ENCODE data around the gene SCMH1.
"Not testable (repeated sequence)": the region's sequence is repeated elsewhere in the genome, so short reads cannot be mapped to it uniquely, and the experiment has no call there.

The SCMH1 gene

GRCh38 chr1:41135196-41135947, 106.7 kb downstream of the SCMH1 start:
- Histone ChIP-seq H3K79me2 (ENCODE audit: low read length) (no peaks in the 10 kb centered on the region), H3K4me3 (ENCODE audit: low read length) (no peak overlapping the region), H3K27me3 (ENCODE audit: low read depth, low read length) (no peaks in the 10 kb centered on the region), H3K27ac (ENCODE audit: low read length) (no peak overlapping the region), H2AFZ (ENCODE audit: low read depth, low read length) (no peak overlapping the region), H3K4me1 (ENCODE audit: low read length) (peaks cover 5% of the 10 kb centered on the region), H3K36me3 (replicated peaks; ENCODE audit: low read depth, low read length) (peaks cover 22% of the 10 kb centered on the region), H4K20me1 (ENCODE audit: insufficient read depth, low read length) (no peaks in the 10 kb centered on the region), H3K4me2 (ENCODE audit: low read length) (no peak overlapping the region), H3K9ac (ENCODE audit: low read length) (no peak overlapping the region), H3K9me3 (ENCODE audit: insufficient read depth, low read length) (no peaks in the 10 kb centered on the region)
- TF ChIP-seq EZH2phosphoT487 (IDR thresholded peaks at IDR 0.05; ENCODE audit: low read depth) (no peak), CTCF (IDR thresholded peaks at IDR 0.05; ENCODE audit: low read depth, low read length) (no peak)

- not testable (repeated sequence) for H3K79me2 ChIP-seq (ENCODE audit: low read length); H3K4me2 ChIP-seq (ENCODE audit: low read length); H3K27ac ChIP-seq (ENCODE audit: low read length); H3K4me3 ChIP-seq (ENCODE audit: low read length); H3K27me3 ChIP-seq (ENCODE audit: low read depth, low read length); H3K4me1 ChIP-seq (ENCODE audit: low read length); H2AFZ ChIP-seq (ENCODE audit: low read depth, low read length); H4K20me1 ChIP-seq (ENCODE audit: insufficient read depth, low read length); H3K9me3 ChIP-seq (ENCODE audit: insufficient read depth, low read length); H3K9ac ChIP-seq (ENCODE audit: low read length)
- H3K36me3 ChIP-seq (replicated peaks; ENCODE audit: low read depth, low read length): peaks cover 19% of the 10 kb centered on the region
Measured at GRCh38 chr1:41134325-41134724, 107.8 kb downstream of the SCMH1 start.

GRCh38 chr1:41122851-41123518, 119.1 kb downstream of the SCMH1 start:
- Histone ChIP-seq H3K36me3 (replicated peaks; ENCODE audit: low read depth, low read length) (peaks cover 2% of the 10 kb centered on the region), H3K27ac (ENCODE audit: low read length) (no peak overlapping the region), H3K27me3 (ENCODE audit: low read depth, low read length) (no peaks in the 10 kb centered on the region), H3K9ac (ENCODE audit: low read length) (no peak overlapping the region), H3K4me3 (ENCODE audit: low read length) (no peak overlapping the region), H3K4me2 (ENCODE audit: low read length) (no peak overlapping the region), H3K79me2 (ENCODE audit: low read length) (no peaks in the 10 kb centered on the region), H3K4me1 (ENCODE audit: low read length) (no peaks in the 10 kb centered on the region), H4K20me1 (ENCODE audit: insufficient read depth, low read length) (no peaks in the 10 kb centered on the region), H3K9me3 (ENCODE audit: insufficient read depth, low read length) (no peaks in the 10 kb centered on the region), H2AFZ (ENCODE audit: low read depth, low read length) (no peak overlapping the region)
- TF ChIP-seq EZH2phosphoT487 (IDR thresholded peaks at IDR 0.05; ENCODE audit: low read depth) (no peak), CTCF (IDR thresholded peaks at IDR 0.05; ENCODE audit: low read depth, low read length) (peak; percentile 28)

- H3K9ac ChIP-seq (ENCODE audit: low read length): no peak overlapping the region
- no peak overlapping the region for H3K27ac ChIP-seq (ENCODE audit: low read length)
- H3K9me3 ChIP-seq (ENCODE audit: insufficient read depth, low read length): no peaks in the 10 kb centered on the region
- H2AFZ ChIP-seq (ENCODE audit: low read depth, low read length): no peak overlapping the region
- peaks cover 2% of the 10 kb centered on the region for H3K36me3 ChIP-seq (replicated peaks; ENCODE audit: low read depth, low read length)
- H3K4me3 ChIP-seq (ENCODE audit: low read length): no peak overlapping the region
- no peak for TF ChIP-seq CTCF (IDR thresholded peaks at IDR 0.05; ENCODE audit: low read depth, low read length)
- no peak for TF ChIP-seq EZH2phosphoT487 (IDR thresholded peaks at IDR 0.05; ENCODE audit: low read depth)
- H4K20me1 ChIP-seq (ENCODE audit: insufficient read depth, low read length): no peaks in the 10 kb centered on the region
- no peaks in the 10 kb centered on the region for H3K79me2 ChIP-seq (ENCODE audit: low read length)
- H3K4me1 ChIP-seq (ENCODE audit: low read length): no peaks in the 10 kb centered on the region
- no peaks in the 10 kb centered on the region for H3K27me3 ChIP-seq (ENCODE audit: low read depth, low read length)
- H3K4me2 ChIP-seq (ENCODE audit: low read length): no peak overlapping the region
Measured at GRCh38 chr1:41122148-41122547, 120.0 kb downstream of the SCMH1 start.

Data from OCI-LY3 (cell line).